Endothelial cell of umbilical vein (primary cell): Measurements from ENCODE around the gene ETDB. TPM values are rescaled to one million over a fixed set of nuclear protein-coding genes. Genes with fewer than 3 reads are reported as not detected.

ENCODE experiments used
- BruUV-seq: library from RNA; stranded (reverse); fragments of 400-500 nt; replicated peaks from 2 replicates; lab custom pipeline; 2021; lab: Mats Ljungman, UMichigan
- CTCF ChIA-PET: fragments of 300-600, 350-600 bp; sonication (Branson Sonifier 250); formaldehyde crosslinking; loops from one replicate; lab custom pipeline; 2021; ENCODE audit warnings: antibody characterized with exemption, inconsistent platforms; lab: Charles Lee
- POLR2A ChIA-PET: fragments of 300-600, 350-600 bp; sonication (Branson Sonifier 250); formaldehyde crosslinking; loops from one replicate; lab custom pipeline; 2021; ENCODE audit warnings: antibody characterized with exemption, inconsistent platforms; lab: Charles Lee
- DNase-seq: peaks from one replicate; pipeline ENCODE4 v3.0.0-alpha.2; 2011; ENCODE audit warnings: low read depth, low spot score
- FAIRE-seq: peaks from 2 replicates; lab custom pipeline; 2011; peaks lifted over from hg19 to GRCh38; lab: Jason Lieb, UNC
- H2AFZ ChIP-seq: 2 replicates; pipeline ENCODE4 v1.6.0; 2012; ENCODE audit warnings: low read depth, low read length, control low read depth, inconsistent platforms
- H3K27ac ChIP-seq: 2 replicates; pipeline ENCODE4 v1.5.1; 2011; ENCODE audit warnings: low read depth, mild to moderate bottlenecking, control low read depth, low read length, moderate library complexity; ENCODE audit not compliant: insufficient read depth
- H3K27me3 ChIP-seq, 2 experiments: 2 replicates each; pipeline versions ENCODE4 v1.6.0 to v1.6.1; 2011; ENCODE audit warnings: low read length in 2 of 2, mixed read lengths in 1 of 2; ENCODE audit not compliant: control insufficient read depth in 2 of 2, insufficient read depth in 2 of 2
- H3K36me3 ChIP-seq, 2 experiments: 2 replicates in 1 of 2; 3 replicates in 1 of 2; pipeline ENCODE4 v1.5.1; 2011; ENCODE audit warnings: low read length in 2 of 2, mild to moderate bottlenecking in 1 of 2, moderate library complexity in 1 of 2; ENCODE audit not compliant: control insufficient read depth in 2 of 2, insufficient read depth in 2 of 2; ENCODE audit errors: extremely low read depth in 1 of 2
- H3K4me1 ChIP-seq: 3 replicates; pipeline ENCODE4 v1.5.1; 2011; ENCODE audit warnings: mild to moderate bottlenecking, low read length; ENCODE audit not compliant: control insufficient read depth, insufficient read depth; ENCODE audit errors: extremely low read depth
- H3K4me2 ChIP-seq: 2 replicates; pipeline ENCODE4 v1.6.1; 2011; ENCODE audit warnings: low read length, control low read depth, mixed read lengths; ENCODE audit not compliant: insufficient read depth
- H3K4me3 ChIP-seq, 3 experiments: fragments of 200-600 bp in 1 of 3; sonication (generic), shearing (Covaris generic) in 1 of 3; replicated peaks in 1 of 3; 2 replicates each; pipeline ENCODE4 v1.5.1; 2011 to 2016; ENCODE audit warnings: control low read depth in 3 of 3, low read length in 3 of 3, mild to moderate bottlenecking in 2 of 3, inconsistent platforms in 1 of 3, low read depth in 1 of 3, moderate library complexity in 1 of 3; ENCODE audit not compliant: insufficient read depth in 1 of 3
- H3K79me2 ChIP-seq: 2 replicates; pipeline ENCODE4 v1.6.0; 2012; ENCODE audit warnings: low read length, inconsistent platforms; ENCODE audit not compliant: control insufficient read depth, insufficient read depth
- H3K9ac ChIP-seq: replicated peaks from 2 replicates; pipeline ENCODE3; 2011; ENCODE audit warnings: low read length, control low read depth; ENCODE audit not compliant: insufficient read depth; ENCODE audit errors: extremely low read depth
- H3K9me1 ChIP-seq: replicated peaks from 3 replicates; pipeline ENCODE4 v1.6.0; 2011; ENCODE audit warnings: mild to moderate bottlenecking, low read length; ENCODE audit not compliant: control insufficient read depth, insufficient read depth; ENCODE audit errors: extremely low read depth
- H3K9me3 ChIP-seq: replicated peaks from 2 replicates; pipeline ENCODE4 v1.5.1; 2012; ENCODE audit warnings: low read length, inconsistent platforms; ENCODE audit not compliant: control insufficient read depth, insufficient read depth
- H4K20me1 ChIP-seq: replicated peaks from 2 replicates; pipeline ENCODE3; 2011; ENCODE audit warnings: mild to moderate bottlenecking, low read length; ENCODE audit not compliant: control insufficient read depth, insufficient read depth; ENCODE audit errors: extremely low read depth
- EZH2 ChIP-seq: IDR thresholded peaks from 2 replicates; pipeline ENCODE4 v1.6.1; 2012; ENCODE audit warnings: borderline replicate concordance, low read depth, mild to moderate bottlenecking, moderate library complexity, low read length, inconsistent platforms; ENCODE audit not compliant: severe bottlenecking
- FOS ChIP-seq: IDR thresholded peaks from 2 replicates; pipeline ENCODE4 v1.6.1; 2011; ENCODE audit warnings: mild to moderate bottlenecking, low read length, moderate library complexity, borderline replicate concordance; ENCODE audit not compliant: insufficient read depth
- JUN ChIP-seq: IDR thresholded peaks from 2 replicates; pipeline ENCODE4 v1.6.1; 2011; ENCODE audit warnings: borderline replicate concordance, low read depth; ENCODE audit not compliant: insufficient read length, insufficient read depth
- MYC ChIP-seq: IDR thresholded peaks from one replicate; pipeline ENCODE4 v1.6.1; 2011; ENCODE audit warnings: mild to moderate bottlenecking, low read depth, low read length
- POLR2A ChIP-seq: IDR thresholded peaks from 2 replicates; pipeline ENCODE4 v1.6.1; 2012; ENCODE audit warnings: low read depth, mild to moderate bottlenecking, control low read depth, low read length
- POLR2AphosphoS5 ChIP-seq: IDR thresholded peaks from 2 replicates; pipeline ENCODE4 v1.6.1; 2012; ENCODE audit warnings: low read depth, mild to moderate bottlenecking, control low read depth, low read length, moderate library complexity; ENCODE audit not compliant: insufficient read depth
- dilution Hi-C: fragments of 300-500 bp; cut with MboI; formaldehyde crosslinking; loops from one replicate; pipeline ENCODE4 v1.15.0; 2019; ENCODE audit warnings: low sequenced_read_pairs; ENCODE audit not compliant: extremely low pct_ligation_motif_present
- intact Hi-C: fragments of 100-400 bp; cut with micrococcal nuclease; formaldehyde crosslinking; loops from one replicate; pipeline ENCODE4 v1.10.0; 2022
- polyA plus RNA-seq, 4 experiments: library from polyadenylated mRNA; depleted of rRNA in 3 of 4; stranded (reverse) in 3 of 4; unstranded in 1 of 4; fragments of >200 nt; gene quantifications; 2 replicates each; pipeline versions ENCODE4 v1.2.1 to v1.2.3, GENCODE V29; 2011 to 2012; ENCODE audit warnings: missing spikeins in 1 of 4
- total RNA-seq: library from RNA; stranded (reverse); gene quantifications from 2 replicates; pipeline ENCODE4 v1.2.3, GENCODE V29; 2021
- TF ChIP-seq, protein P1 (sequence below), 2 donors: IDR thresholded peaks; 1 replicate in 1 of 2; 2 replicates in 1 of 2; pipeline ENCODE4 v1.5.1; 2011; ENCODE audit warnings: low read length in 2 of 2, mild to moderate bottlenecking in 2 of 2, moderate library complexity in 2 of 2, control low read depth in 1 of 2, inconsistent platforms in 1 of 2, low read depth in 1 of 2; ENCODE audit not compliant: insufficient read depth in 1 of 2; ENCODE audit errors: extremely low read depth in 1 of 2
- TF ChIP-seq, protein P2 (sequence below): IDR thresholded peaks from 2 replicates; pipeline ENCODE4 v1.6.1; 2011; ENCODE audit not compliant: insufficient read depth, insufficient read length

ETDB gene
- total and polyA plus RNA-seq, 2 donors (not counting 3 experiments of a cell fraction or from before 2014, with no cell fraction given), result not detected

DNA sequence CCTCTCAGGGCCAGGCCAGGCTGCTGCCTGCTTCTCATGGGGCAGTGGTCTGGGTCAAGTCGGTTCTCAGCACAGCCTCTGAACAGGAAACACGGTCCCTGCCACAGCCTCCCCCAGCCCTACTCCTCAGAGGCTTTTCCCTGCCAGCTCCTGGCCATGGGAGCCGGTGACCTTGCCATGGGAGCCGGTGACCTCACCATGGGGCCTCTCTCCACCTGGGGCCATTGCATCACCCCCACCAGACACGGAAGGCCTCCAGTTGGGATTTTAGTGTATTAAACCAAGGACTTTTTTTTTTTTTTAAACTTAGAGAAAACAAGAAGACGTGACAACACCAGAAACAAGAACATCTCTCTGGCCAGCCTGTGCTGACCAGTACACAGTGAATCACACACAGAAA, 25.6 kb downstream of the ETDB start:
- Histone ChIP-seq H3K27ac (no peak overlapping the region), H3K36me3 (no peaks in the 10 kb centered on the region), H2AFZ (no peak overlapping the region), H4K20me1 (no peaks in the 10 kb centered on the region), H3K9me1 (no peaks in the 10 kb centered on the region), H3K4me3 (no peak overlapping the region), H3K4me1 (no peaks in the 10 kb centered on the region), H3K27me3 (peaks cover 0 to 6% of the 10 kb centered on the region in 2 experiments), H3K9ac (no peak overlapping the region), H3K4me2 (no peak overlapping the region), H3K79me2 (no peaks in the 10 kb centered on the region), H3K9me3 (no peaks in the 10 kb centered on the region)
- DNase-seq, result no peak
- dilution Hi-C loops (no loop called here), intact Hi-C loops (no loop called here)
- TF ChIP-seq MYC, result no peak
- TF ChIP-seq, protein P1, sequence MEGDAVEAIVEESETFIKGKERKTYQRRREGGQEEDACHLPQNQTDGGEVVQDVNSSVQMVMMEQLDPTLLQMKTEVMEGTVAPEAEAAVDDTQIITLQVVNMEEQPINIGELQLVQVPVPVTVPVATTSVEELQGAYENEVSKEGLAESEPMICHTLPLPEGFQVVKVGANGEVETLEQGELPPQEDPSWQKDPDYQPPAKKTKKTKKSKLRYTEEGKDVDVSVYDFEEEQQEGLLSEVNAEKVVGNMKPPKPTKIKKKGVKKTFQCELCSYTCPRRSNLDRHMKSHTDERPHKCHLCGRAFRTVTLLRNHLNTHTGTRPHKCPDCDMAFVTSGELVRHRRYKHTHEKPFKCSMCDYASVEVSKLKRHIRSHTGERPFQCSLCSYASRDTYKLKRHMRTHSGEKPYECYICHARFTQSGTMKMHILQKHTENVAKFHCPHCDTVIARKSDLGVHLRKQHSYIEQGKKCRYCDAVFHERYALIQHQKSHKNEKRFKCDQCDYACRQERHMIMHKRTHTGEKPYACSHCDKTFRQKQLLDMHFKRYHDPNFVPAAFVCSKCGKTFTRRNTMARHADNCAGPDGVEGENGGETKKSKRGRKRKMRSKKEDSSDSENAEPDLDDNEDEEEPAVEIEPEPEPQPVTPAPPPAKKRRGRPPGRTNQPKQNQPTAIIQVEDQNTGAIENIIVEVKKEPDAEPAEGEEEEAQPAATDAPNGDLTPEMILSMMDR (IDR thresholded peaks at IDR 0.05; ENCODE audit: extremely low read depth in 1 of 2, insufficient read depth in 1 of 2, low read depth in 1 of 2, low read length in 2 of 2), result no peak
- no peak for TF ChIP-seq POLR2AphosphoS5
- FAIRE-seq, result no peak
- ChIA-PET POLR2A (no interaction called here), CTCF (no interaction called here)
- BruUV-seq, result no TSS peak

DNA sequence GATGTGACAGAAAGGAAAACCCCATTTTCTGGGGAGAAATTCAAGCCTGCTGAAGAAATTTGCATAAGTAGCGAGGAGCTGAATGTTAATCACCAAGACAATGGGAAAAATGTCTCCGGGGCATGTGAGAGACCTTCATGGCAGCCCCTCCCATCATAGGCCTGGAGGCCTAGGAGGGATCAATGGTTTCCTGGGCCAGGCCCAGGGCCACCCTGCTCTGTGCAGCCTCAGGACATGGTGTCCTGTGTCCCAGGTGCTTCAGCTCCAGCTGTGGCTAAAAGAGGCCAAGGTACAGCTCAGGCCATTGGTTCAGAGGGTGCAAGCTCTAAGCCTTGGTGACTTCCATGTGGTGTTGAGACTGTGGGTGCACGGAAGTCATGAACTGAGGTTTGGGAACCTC, 31.2 kb downstream of the ETDB start:
- Histone ChIP-seq H3K27ac (no peak overlapping the region), H3K4me2 (no peak overlapping the region), H3K36me3 (no peaks in the 10 kb centered on the region), H3K27me3 (no peaks in the 10 kb centered on the region), H2AFZ (no peak overlapping the region), H4K20me1 (no peaks in the 10 kb centered on the region), H3K79me2 (no peaks in the 10 kb centered on the region), H3K4me3 (no peak overlapping the region), H3K4me1 (no peaks in the 10 kb centered on the region), H3K9me1 (no peaks in the 10 kb centered on the region), H3K9me3 (no peaks in the 10 kb centered on the region), H3K9ac (no peak overlapping the region)
- ChIA-PET POLR2A (no interaction called here), CTCF (no interaction called here)
- TF ChIP-seq, protein P2, sequence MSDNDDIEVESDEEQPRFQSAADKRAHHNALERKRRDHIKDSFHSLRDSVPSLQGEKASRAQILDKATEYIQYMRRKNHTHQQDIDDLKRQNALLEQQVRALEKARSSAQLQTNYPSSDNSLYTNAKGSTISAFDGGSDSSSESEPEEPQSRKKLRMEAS, result no peak
- no peak for TF ChIP-seq FOS
- TF ChIP-seq, protein P1 (IDR thresholded peaks at IDR 0.05; ENCODE audit: extremely low read depth in 1 of 2, insufficient read depth in 1 of 2, low read depth in 1 of 2, low read length in 2 of 2), result no peak
- TF ChIP-seq MYC, result no peak
- no peak for TF ChIP-seq JUN
- TF ChIP-seq EZH2, result no peak
- no peak for TF ChIP-seq POLR2A
- DNase-seq (no peak), FAIRE-seq (no peak)
- dilution Hi-C loops (no loop called here), intact Hi-C loops (no loop called here)
- BruUV-seq, result no TSS peak
